ENCODE data around the gene PHACTR4. TPM values are rescaled to one million over a fixed set of nuclear protein-coding genes. Genes with fewer than 3 reads are reported as not detected.
A peak's percentile ranks its signal among the peaks of the same experiment; 100 is the strongest.

PHACTR4 gene
- total and polyA plus RNA-seq, 2 experiments from 2014 or later: 35.4 to 47.1 TPM

DNA sequence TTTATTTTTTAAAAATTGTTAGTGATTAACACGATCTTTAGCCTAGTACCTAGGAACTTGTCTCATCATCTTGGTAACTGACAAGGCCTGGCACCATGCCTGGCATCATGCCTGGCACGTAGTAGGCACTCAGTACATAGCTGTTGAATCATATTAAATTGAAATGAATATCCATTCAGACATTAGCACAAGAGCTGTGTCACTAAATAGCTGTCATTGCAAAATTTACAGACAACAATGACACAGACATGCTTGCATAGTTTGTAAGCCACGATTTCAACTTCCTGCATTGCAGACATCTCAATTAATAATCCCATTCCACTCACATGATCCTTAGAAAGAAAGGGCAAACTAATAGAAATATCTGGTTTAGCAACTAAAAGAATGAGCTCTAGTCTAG is 15.4 kb upstream of the PHACTR4 start (continued):
- TF ChIP-seq, protein P1, sequence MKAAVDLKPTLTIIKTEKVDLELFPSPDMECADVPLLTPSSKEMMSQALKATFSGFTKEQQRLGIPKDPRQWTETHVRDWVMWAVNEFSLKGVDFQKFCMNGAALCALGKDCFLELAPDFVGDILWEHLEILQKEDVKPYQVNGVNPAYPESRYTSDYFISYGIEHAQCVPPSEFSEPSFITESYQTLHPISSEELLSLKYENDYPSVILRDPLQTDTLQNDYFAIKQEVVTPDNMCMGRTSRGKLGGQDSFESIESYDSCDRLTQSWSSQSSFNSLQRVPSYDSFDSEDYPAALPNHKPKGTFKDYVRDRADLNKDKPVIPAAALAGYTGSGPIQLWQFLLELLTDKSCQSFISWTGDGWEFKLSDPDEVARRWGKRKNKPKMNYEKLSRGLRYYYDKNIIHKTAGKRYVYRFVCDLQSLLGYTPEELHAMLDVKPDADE (IDR thresholded peaks at IDR 0.05): no peak
- no peak for TF ChIP-seq JUNB (IDR thresholded peaks at IDR 0.05; ENCODE audit: unreplicated experiment)

DNA sequence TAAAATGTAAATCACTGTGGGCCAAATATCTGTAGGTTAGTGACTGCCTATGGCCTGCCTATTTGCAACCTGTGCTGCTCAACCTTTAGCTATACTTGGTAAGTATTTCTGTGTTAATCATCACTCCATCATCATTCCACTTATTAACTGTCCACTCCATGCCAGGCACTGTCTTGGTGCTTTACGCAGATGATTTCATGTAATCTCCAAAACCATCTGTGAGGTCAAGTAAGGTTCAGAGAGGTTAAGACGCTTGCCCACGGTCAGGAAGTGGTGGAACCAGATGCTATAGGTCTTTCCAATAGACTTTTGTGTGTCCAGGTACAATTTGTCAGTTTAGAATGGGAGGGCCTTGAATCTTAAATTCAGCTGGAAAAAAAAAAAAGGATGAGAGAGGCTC is 10.8 kb upstream of the PHACTR4 start:
- H3K27me3 Mint-ChIP-seq (ENCODE audit: insufficient read depth, low read depth, poor library complexity): peaks cover 4% of the 10 kb centered on the region
- peak overlapping the region; percentile 11; the same call in 1 of the 2 replicates for H2AFZ ChIP-seq
- no peaks in the 10 kb centered on the region for H3K9me2 ChIP-seq (ENCODE audit: insufficient read depth)
- no peak overlapping the region for H3K4me3 ChIP-seq
- no peaks in the 10 kb centered on the region for H3F3A ChIP-seq (replicated peaks; ENCODE audit: low read depth)
- no peak overlapping the region for H3K4me3 Mint-ChIP-seq
- no peaks in the 10 kb centered on the region for H3K27me3 ChIP-seq (ENCODE audit: insufficient read depth)
- H3K36me3 Mint-ChIP-seq (ENCODE audit: low read depth): no peaks in the 10 kb centered on the region
- no peaks in the 10 kb centered on the region for H4K20me1 ChIP-seq (replicated peaks; ENCODE audit: insufficient read depth)
- no peak overlapping the region for H3K4me2 ChIP-seq
- no peaks in the 10 kb centered on the region for H3K4me1 ChIP-seq (ENCODE audit: insufficient read depth)
- H3K9me3 Mint-ChIP-seq: no peaks in the 10 kb centered on the region
- ATAC-seq (no peak), DNase-seq (ENCODE audit: low spot score) (no peak)
- no peak overlapping the region for H3K27ac ChIP-seq (ENCODE audit: low read depth)
- TF ChIP-seq CREB1 (CRISPR knock-in tag; IDR thresholded peaks at IDR 0.05; ENCODE audit: low read depth) (no peak), POLR2AphosphoS5 (IDR thresholded peaks at IDR 0.05; ENCODE audit: low read depth) (no peak), STAT1 (IDR thresholded peaks at IDR 0.05; ENCODE audit: unreplicated experiment) (no peak), NANOG (IDR thresholded peaks at IDR 0.05; ENCODE audit: borderline replicate concordance) (no peak), JUNB (IDR thresholded peaks at IDR 0.05; ENCODE audit: unreplicated experiment) (no peak), ZNF114 (CRISPR knock-in tag; IDR thresholded peaks at IDR 0.05) (no peak), EZH2phosphoT487 (IDR thresholded peaks at IDR 0.05; ENCODE audit: unreplicated experiment) (no peak)
- TF ChIP-seq, protein P1 (IDR thresholded peaks at IDR 0.05): no peak
- TF ChIP-seq, protein P2, sequence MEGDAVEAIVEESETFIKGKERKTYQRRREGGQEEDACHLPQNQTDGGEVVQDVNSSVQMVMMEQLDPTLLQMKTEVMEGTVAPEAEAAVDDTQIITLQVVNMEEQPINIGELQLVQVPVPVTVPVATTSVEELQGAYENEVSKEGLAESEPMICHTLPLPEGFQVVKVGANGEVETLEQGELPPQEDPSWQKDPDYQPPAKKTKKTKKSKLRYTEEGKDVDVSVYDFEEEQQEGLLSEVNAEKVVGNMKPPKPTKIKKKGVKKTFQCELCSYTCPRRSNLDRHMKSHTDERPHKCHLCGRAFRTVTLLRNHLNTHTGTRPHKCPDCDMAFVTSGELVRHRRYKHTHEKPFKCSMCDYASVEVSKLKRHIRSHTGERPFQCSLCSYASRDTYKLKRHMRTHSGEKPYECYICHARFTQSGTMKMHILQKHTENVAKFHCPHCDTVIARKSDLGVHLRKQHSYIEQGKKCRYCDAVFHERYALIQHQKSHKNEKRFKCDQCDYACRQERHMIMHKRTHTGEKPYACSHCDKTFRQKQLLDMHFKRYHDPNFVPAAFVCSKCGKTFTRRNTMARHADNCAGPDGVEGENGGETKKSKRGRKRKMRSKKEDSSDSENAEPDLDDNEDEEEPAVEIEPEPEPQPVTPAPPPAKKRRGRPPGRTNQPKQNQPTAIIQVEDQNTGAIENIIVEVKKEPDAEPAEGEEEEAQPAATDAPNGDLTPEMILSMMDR (conservative IDR thresholded peaks at IDR 0.05; ENCODE audit: low read depth in 2 of 2): no peak
- no peaks in the 10 kb centered on the region for H3K79me2 ChIP-seq (replicated peaks; ENCODE audit: insufficient read depth)
- no peaks in the 10 kb centered on the region for H3K4me1 Mint-ChIP-seq
- H3K27ac Mint-ChIP-seq: no peak overlapping the region
- H3K36me3 ChIP-seq (ENCODE audit: insufficient read depth): no peaks in the 10 kb centered on the region

DNA sequence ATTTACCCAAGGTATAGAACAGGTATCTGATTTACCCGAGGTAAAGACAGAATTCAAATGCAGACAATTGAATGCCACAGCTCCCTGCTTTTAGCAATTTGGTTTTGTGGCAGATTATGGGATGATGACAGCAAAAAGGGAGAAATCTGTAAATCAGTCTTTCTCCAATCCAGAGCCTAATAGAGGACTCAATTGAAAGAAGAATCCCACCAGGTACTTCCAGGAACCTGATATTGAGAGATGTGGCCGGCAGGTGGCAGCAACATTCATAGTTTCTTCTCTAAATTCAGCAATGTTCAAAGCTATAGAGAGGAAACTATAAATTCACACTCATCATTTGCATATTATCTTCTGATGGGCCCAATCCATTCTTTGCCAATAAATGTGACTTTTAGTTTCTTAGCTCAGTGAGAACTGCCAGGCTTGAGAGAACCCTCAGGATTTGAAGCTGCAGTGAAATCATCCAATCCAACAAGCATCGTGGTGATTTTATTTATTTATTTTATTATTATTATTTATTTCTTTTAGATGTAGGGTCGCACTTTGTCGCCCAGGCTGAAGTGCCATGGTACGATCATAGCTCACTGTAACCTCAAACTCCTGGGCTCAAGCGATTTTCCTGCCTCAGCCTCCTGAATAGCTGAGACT is 9.8 kb upstream of the PHACTR4 start:
- no peak overlapping the region for H2AFZ ChIP-seq
- H3K4me3 ChIP-seq: no peak overlapping the region
- H3K79me2 ChIP-seq (replicated peaks; ENCODE audit: insufficient read depth): no peaks in the 10 kb centered on the region
- Mint-ChIP-seq H3K4me1 (no peaks in the 10 kb centered on the region), H3K27me3 (ENCODE audit: insufficient read depth, low read depth, poor library complexity) (peaks cover 4% of the 10 kb centered on the region), H3K27ac (no peak overlapping the region), H3K9me3 (no peaks in the 10 kb centered on the region), H3K4me3 (no peak overlapping the region), H3K36me3 (ENCODE audit: low read depth) (no peaks in the 10 kb centered on the region)
- H3K4me2 ChIP-seq: no peak overlapping the region
- no peaks in the 10 kb centered on the region for H3F3A ChIP-seq (replicated peaks; ENCODE audit: low read depth)
- no peak for TF ChIP-seq NANOG (IDR thresholded peaks at IDR 0.05; ENCODE audit: borderline replicate concordance)
- TF ChIP-seq, protein P2 (conservative IDR thresholded peaks at IDR 0.05; ENCODE audit: low read depth in 2 of 2): peak; percentile 76 to 84
- no peaks in the 10 kb centered on the region for H4K20me1 ChIP-seq (replicated peaks; ENCODE audit: insufficient read depth)
- DNase-seq (ENCODE audit: low spot score) (peak; percentile 88), ATAC-seq (peak; percentile 80)
- no peaks in the 10 kb centered on the region for H3K9me2 ChIP-seq (ENCODE audit: insufficient read depth)
- H3K27me3 ChIP-seq (ENCODE audit: insufficient read depth): no peaks in the 10 kb centered on the region
- no peak overlapping the region for H3K27ac ChIP-seq (ENCODE audit: low read depth)
- no peaks in the 10 kb centered on the region for H3K36me3 ChIP-seq (ENCODE audit: insufficient read depth)
- no peaks in the 10 kb centered on the region for H3K4me1 ChIP-seq (ENCODE audit: insufficient read depth)

Data from GM23338 (cell line).